Choroid plexus epithelial cell (primary cell): Measurements from ENCODE around the gene EMC9.

Experiments used
- DNase-seq: peaks from one replicate; pipeline ENCODE4 v3.0.0-alpha.2; 2010; ENCODE audit warnings: low read depth
- H3K4me3 ChIP-seq: 2 replicates; pipeline ENCODE4 v1.5.1; 2011; ENCODE audit warnings: low read depth, mild to moderate bottlenecking, control low read depth, low read length, moderate library complexity
- CTCF ChIP-seq: conservative IDR thresholded peaks from 2 replicates; pipeline ENCODE4 v1.5.1; 2011; ENCODE audit warnings: low read depth, mild to moderate bottlenecking, control low read depth, inconsistent platforms, low read length, moderate library complexity

Gene EMC9

GRCh38 chr14:24156840-24157239, 15.4 kb upstream of the EMC9 start:
- no peak overlapping the region for H3K4me3 ChIP-seq
- DNase-seq, result no peak
- no peak for TF ChIP-seq CTCF

- no peak for TF ChIP-seq CTCF
- no peak for DNase-seq
- H3K4me3 ChIP-seq, result no peak overlapping the region
Observed at GRCh38 chr14:24155100-24155499, 13.7 kb upstream of the EMC9 start.

- no peak for TF ChIP-seq CTCF
- DNase-seq, result no peak
- H3K4me3 ChIP-seq, result no peak overlapping the region
Observed at GRCh38 chr14:24151404-24152080, 10.2 kb upstream of the EMC9 start.

GRCh38 chr14:24150993-24151392, 9.6 kb upstream of the EMC9 start:
- H3K4me3 ChIP-seq, result no peak overlapping the region
- DNase-seq, result no peak
- no peak for TF ChIP-seq CTCF

- TF ChIP-seq CTCF, result no peak
- H3K4me3 ChIP-seq, result no peak overlapping the region
- DNase-seq, result no peak
Observed at GRCh38 chr14:24150567-24150966, 9.2 kb upstream of the EMC9 start.

GRCh38 chr14:24150061-24150460, 8.7 kb upstream of the EMC9 start:
- DNase-seq, result no peak
- H3K4me3 ChIP-seq, result no peak overlapping the region
- TF ChIP-seq CTCF, result no peak

- H3K4me3 ChIP-seq, result no peak overlapping the region
- no peak for DNase-seq
- no peak for TF ChIP-seq CTCF
Observed at GRCh38 chr14:24149302-24149969, 8.0 kb upstream of the EMC9 start.
